Bronchial smooth muscle cell (primary cell): ENCODE data around the gene NXT2. TPM values are rescaled to one million over a fixed set of nuclear protein-coding genes. Genes with fewer than 3 reads are reported as not detected.

Experiments
- total RNA-seq: library from RNA; depleted of rRNA; stranded (reverse); fragments of >200 nt; gene quantifications from 2 replicates; pipeline ENCODE4 v1.2.1, GENCODE V29; 2014

NXT2 gene
- total RNA-seq: 8.1 and 8.7 TPM in 2 replicates

GRCh38 chrX:109536439-109537323 is at the start of gene NXT2:
TSS of gene NXT2 (plus strand) at chrX:109536844. CDS start at chrX:109537007, 163 bp downstream.

Other genes with a start within 250 kb of the NXT2 start
- under 0.01 TPM in 2 replicates for gene GUCY2F, start 54.8 kb upstream of the NXT2 start, total RNA-seq
- gene KCNE5, start 88.3 kb downstream of the NXT2 start, total RNA-seq: 0.32 and 0.34 TPM in 2 replicates
- gene ACSL4, start 196.4 kb downstream of the NXT2 start, total RNA-seq: 103 and 116 TPM in 2 replicates